HCT116 (cell line): ENCODE results near the gene PDZD8. TPM values are rescaled to one million over a fixed set of nuclear protein-coding genes. Genes with fewer than 3 reads are reported as not detected.

ENCODE experiments used
- ATAC-seq: fragments of 200-7000 bp; cut with Tn5 transposase; 2 replicates; pipeline ENCODE4 v1.9.1; 2020; ENCODE audit warnings: mild to moderate bottlenecking, moderate library complexity
- BruUV-seq: library from RNA; stranded (reverse); fragments of 400-500 nt; replicated peaks from 2 replicates; lab custom pipeline; 2021; lab: Mats Ljungman, UMichigan
- CTCF ChIA-PET: fragments of 300-600 bp; sonication (Branson Sonifier 250); formaldehyde crosslinking; loops from one replicate; lab custom pipeline; 2021; ENCODE audit warnings: antibody characterized with exemption; lab: Charles Lee
- POLR2A ChIA-PET: fragments of 300-600, 350-600 bp; sonication (Branson Sonifier 250); formaldehyde crosslinking; loops from one replicate; lab custom pipeline; 2021; ENCODE audit warnings: antibody characterized with exemption; lab: Charles Lee
- RAD21 ChIA-PET, 2 experiments: fragments of 300-600 bp; sonication (Branson Sonifier 250); formaldehyde crosslinking; loops; one replicate each; lab custom pipeline; 2023; ENCODE audit warnings: low total read pairs in 2 of 2; ENCODE audit not compliant: uncharacterized antibody in 2 of 2, unreplicated experiment in 2 of 2, low non-redundant PET in 1 of 2; lab: Charles Lee
- DNase-seq: peaks from one replicate; pipeline ENCODE4 v3.0.0-alpha.2; 2010; ENCODE audit warnings: low read depth, low spot score
- H2AFZ ChIP-seq: fragments of 200-600 bp; shearing (Covaris generic), sonication (generic); 2 replicates; pipeline ENCODE4 v1.6.1; 2017; ENCODE audit warnings: low read depth, mixed run types, mixed read lengths, antibody characterized with exemption, low read length; ENCODE audit not compliant: poor library complexity, severe bottlenecking
- H3K27ac ChIP-seq: 2 replicates; pipeline ENCODE4 v1.5.1; 2012; ENCODE audit warnings: low read depth, low read length
- H3K27me3 ChIP-seq: fragments of 200-600 bp; sonication (generic); 2 replicates; pipeline ENCODE4 v1.6.1; 2016; ENCODE audit warnings: mixed run types, low read length, mixed read lengths; ENCODE audit not compliant: insufficient read depth
- H3K36me3 ChIP-seq, 2 experiments: fragments of 200-500 bp in 1 of 2; fragments of 200-600 bp in 1 of 2; sonication (Bioruptor generic) in 1 of 2; sonication (generic) in 1 of 2; 2 replicates each; pipeline versions ENCODE4 v1.5.1 to v1.6.1; 2014 to 2016; ENCODE audit warnings: low read length in 2 of 2, inconsistent platforms in 1 of 2, mixed read lengths in 1 of 2, mixed run types in 1 of 2; ENCODE audit not compliant: insufficient read depth in 2 of 2, control insufficient read depth in 1 of 2
- H3K4me1 ChIP-seq, 2 experiments: fragments of 200-600 bp in 1 of 2; sonication (generic) in 1 of 2; 2 replicates each; pipeline versions ENCODE4 v1.5.1 to v1.6.1; 2012 to 2017; ENCODE audit warnings: low read length in 2 of 2, inconsistent platforms in 1 of 2, mild to moderate bottlenecking in 1 of 2, mixed read lengths in 1 of 2, mixed run types in 1 of 2, moderate library complexity in 1 of 2; ENCODE audit not compliant: insufficient read depth in 2 of 2, control insufficient read depth in 1 of 2
- H3K4me2 ChIP-seq: fragments of 200-600 bp; sonication (generic); 2 replicates; pipeline ENCODE4 v1.6.1; 2017; ENCODE audit warnings: mixed run types, low read length, mixed read lengths
- H3K4me3 ChIP-seq, 2 experiments: fragments of 200-600 bp in 1 of 2; sonication (generic) in 1 of 2; replicated peaks in 1 of 2; 2 replicates each; pipeline ENCODE4 v1.5.1; 2011 to 2016; ENCODE audit warnings: low read length in 2 of 2, control low read depth in 1 of 2, low read depth in 1 of 2, mild to moderate bottlenecking in 1 of 2, mixed read lengths in 1 of 2, mixed run types in 1 of 2
- H3K79me2 ChIP-seq: fragments of 200-600 bp; sonication (generic); 2 replicates; pipeline ENCODE4 v1.6.1; 2017; ENCODE audit warnings: mild to moderate bottlenecking, mixed run types, low read length, moderate library complexity, mixed read lengths; ENCODE audit not compliant: insufficient read depth
- H3K9ac ChIP-seq: fragments of 200-600 bp; sonication (generic); 2 replicates; pipeline ENCODE4 v1.6.1; 2016; ENCODE audit warnings: low read length, mixed read lengths
- H3K9me2 ChIP-seq: fragments of 200-600 bp; sonication (generic), shearing (Covaris generic); 2 replicates; pipeline ENCODE4 v1.6.1; 2017; ENCODE audit warnings: mixed run types, mild to moderate bottlenecking, moderate library complexity; ENCODE audit not compliant: insufficient read depth
- H3K9me3 ChIP-seq, 2 experiments: fragments of 200-500 bp in 1 of 2; fragments of 200-600 bp in 1 of 2; sonication (Bioruptor generic) in 1 of 2; sonication (generic) in 1 of 2; 2 replicates each; pipeline ENCODE4 v1.6.1; 2014 to 2017; ENCODE audit warnings: low read length in 2 of 2, mixed read lengths in 2 of 2, inconsistent platforms in 1 of 2, low read depth in 1 of 2, mild to moderate bottlenecking in 1 of 2, mixed run types in 1 of 2, moderate library complexity in 1 of 2; ENCODE audit not compliant: control insufficient read depth in 1 of 2, insufficient read depth in 1 of 2
- H4K20me1 ChIP-seq: fragments of 200-600 bp; sonication (generic), shearing (Covaris generic); 2 replicates; pipeline ENCODE4 v1.6.1; 2017; ENCODE audit warnings: mixed run types, mild to moderate bottlenecking, moderate library complexity; ENCODE audit not compliant: insufficient read depth
- CEBPB ChIP-seq: IDR thresholded peaks from 2 replicates; pipeline ENCODE4 v1.6.1; 2012; ENCODE audit warnings: low read depth
- CTCF ChIP-seq, 3 experiments: fragments of 200-600 bp in 1 of 3; sonication (generic) in 1 of 3; IDR thresholded peaks in 2 of 3; conservative IDR thresholded peaks in 1 of 3; 2 replicates each; pipeline ENCODE4 v1.5.1; 2012 to 2017; ENCODE audit warnings: low read depth in 2 of 3, low read length in 2 of 3, antibody characterized with exemption in 1 of 3, borderline replicate concordance in 1 of 3, control low read depth in 1 of 3, mild to moderate bottlenecking in 1 of 3, mixed read lengths in 1 of 3, mixed run types in 1 of 3, moderate library complexity in 1 of 3; ENCODE audit not compliant: insufficient read depth in 1 of 3
- EGR1 ChIP-seq: IDR thresholded peaks from 2 replicates; pipeline ENCODE4 v1.6.1; 2012; ENCODE audit warnings: low read depth
- FOSL1 ChIP-seq: IDR thresholded peaks from 2 replicates; pipeline ENCODE4 v1.6.1; 2012; ENCODE audit warnings: low read depth
- JUND ChIP-seq: IDR thresholded peaks from 2 replicates; pipeline ENCODE4 v1.6.1; 2012
- ZNF274 ChIP-seq: fragments of 200-500 bp; sonication (Bioruptor generic); IDR thresholded peaks from 2 replicates; pipeline ENCODE4 v1.6.1; 2014; ENCODE audit warnings: mild to moderate bottlenecking, low read depth, low read length, inconsistent platforms
- intact Hi-C: fragments of 100-400 bp; cut with micrococcal nuclease; formaldehyde crosslinking; loops from 2 replicates; pipeline ENCODE4 v1.10.0; 2022
- total RNA-seq: library from RNA; stranded (reverse); gene quantifications from one replicate; pipeline ENCODE4 v1.2.1, GENCODE V29; 2021; ENCODE audit not compliant: unreplicated experiment
- TF ChIP-seq, protein P1 (sequence below): IDR thresholded peaks from 2 replicates; pipeline ENCODE4 v1.6.1; 2012; ENCODE audit warnings: low read depth
- TF ChIP-seq, protein P2 (sequence below): IDR thresholded peaks from 2 replicates; pipeline ENCODE4 v1.6.1; 2012

PDZD8 gene
- total RNA-seq, 1 experiment from 2014 or later, result 61.7 TPM

DNA sequence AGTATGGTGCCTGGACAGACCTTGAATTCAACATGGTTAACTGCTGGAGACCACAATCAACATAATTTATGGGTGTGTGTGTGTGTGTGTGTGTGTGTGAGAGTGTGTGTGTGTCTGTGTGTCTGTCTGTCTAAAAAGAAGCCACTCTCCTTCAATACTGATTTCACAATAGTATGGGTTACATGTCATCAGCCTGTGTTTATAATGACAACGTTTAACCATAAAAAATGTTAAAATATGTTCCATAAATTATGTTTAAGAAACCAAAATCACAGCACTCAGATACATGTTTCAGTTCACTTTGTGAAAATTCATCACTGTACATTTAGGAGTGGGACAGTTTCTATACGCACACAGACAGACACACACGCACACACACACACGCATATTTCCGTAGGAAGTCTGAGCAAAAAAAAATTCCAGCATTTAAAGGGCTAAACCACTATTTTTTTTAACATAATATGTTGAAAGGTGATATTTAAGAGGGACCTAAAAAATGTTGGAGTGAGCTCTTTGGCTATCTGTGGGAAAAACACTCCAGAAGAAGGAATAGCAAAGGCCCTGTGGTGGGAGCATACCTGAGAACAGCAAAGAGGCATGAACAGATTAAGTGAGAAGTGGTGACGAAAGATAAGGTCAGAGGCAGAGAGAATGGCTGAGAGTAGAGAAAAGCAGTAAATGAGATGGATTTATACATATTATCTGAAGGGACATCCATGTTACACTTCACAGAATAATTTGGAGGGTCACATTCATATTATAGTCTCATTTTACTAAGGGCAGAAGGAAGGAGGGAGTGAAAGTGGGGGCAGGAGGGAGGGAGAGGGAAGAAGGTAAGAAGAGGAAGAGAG lies 10.9 kb downstream of the PDZD8 start:
- peaks cover 66 to 69% of the 10 kb centered on the region in 2 experiments for H3K4me1 ChIP-seq
- ChIA-PET POLR2A (no interaction called here), CTCF (no interaction called here), RAD21 (no interaction called here)
- H3K9me3 ChIP-seq, result no peaks in the 10 kb centered on the region
- no peak overlapping the region for H3K4me2 ChIP-seq
- peaks cover 56% of the 10 kb centered on the region; the same call in 1 of the 2 replicates for H4K20me1 ChIP-seq
- no peaks in the 10 kb centered on the region for H3K9me2 ChIP-seq
- TF ChIP-seq, protein P1, sequence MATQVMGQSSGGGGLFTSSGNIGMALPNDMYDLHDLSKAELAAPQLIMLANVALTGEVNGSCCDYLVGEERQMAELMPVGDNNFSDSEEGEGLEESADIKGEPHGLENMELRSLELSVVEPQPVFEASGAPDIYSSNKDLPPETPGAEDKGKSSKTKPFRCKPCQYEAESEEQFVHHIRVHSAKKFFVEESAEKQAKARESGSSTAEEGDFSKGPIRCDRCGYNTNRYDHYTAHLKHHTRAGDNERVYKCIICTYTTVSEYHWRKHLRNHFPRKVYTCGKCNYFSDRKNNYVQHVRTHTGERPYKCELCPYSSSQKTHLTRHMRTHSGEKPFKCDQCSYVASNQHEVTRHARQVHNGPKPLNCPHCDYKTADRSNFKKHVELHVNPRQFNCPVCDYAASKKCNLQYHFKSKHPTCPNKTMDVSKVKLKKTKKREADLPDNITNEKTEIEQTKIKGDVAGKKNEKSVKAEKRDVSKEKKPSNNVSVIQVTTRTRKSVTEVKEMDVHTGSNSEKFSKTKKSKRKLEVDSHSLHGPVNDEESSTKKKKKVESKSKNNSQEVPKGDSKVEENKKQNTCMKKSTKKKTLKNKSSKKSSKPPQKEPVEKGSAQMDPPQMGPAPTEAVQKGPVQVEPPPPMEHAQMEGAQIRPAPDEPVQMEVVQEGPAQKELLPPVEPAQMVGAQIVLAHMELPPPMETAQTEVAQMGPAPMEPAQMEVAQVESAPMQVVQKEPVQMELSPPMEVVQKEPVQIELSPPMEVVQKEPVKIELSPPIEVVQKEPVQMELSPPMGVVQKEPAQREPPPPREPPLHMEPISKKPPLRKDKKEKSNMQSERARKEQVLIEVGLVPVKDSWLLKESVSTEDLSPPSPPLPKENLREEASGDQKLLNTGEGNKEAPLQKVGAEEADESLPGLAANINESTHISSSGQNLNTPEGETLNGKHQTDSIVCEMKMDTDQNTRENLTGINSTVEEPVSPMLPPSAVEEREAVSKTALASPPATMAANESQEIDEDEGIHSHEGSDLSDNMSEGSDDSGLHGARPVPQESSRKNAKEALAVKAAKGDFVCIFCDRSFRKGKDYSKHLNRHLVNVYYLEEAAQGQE, result no peak
- no peak for TF ChIP-seq FOSL1
- no peak for TF ChIP-seq CTCF (IDR thresholded peaks at IDR 0.05 in 2 of 3, conservative IDR thresholded peaks at IDR 0.05 in 1 of 3; ENCODE audit: borderline replicate concordance in 1 of 3, insufficient read depth in 1 of 3, low read depth in 2 of 3, low read length in 2 of 3)
- TF ChIP-seq CEBPB, result 0 out of 2 replicates have a peak, but pooled peaks have one; percentile 11
- no peak for TF ChIP-seq EGR1
- TF ChIP-seq, protein P2, sequence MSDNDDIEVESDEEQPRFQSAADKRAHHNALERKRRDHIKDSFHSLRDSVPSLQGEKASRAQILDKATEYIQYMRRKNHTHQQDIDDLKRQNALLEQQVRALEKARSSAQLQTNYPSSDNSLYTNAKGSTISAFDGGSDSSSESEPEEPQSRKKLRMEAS, result no peak
- no peak for TF ChIP-seq ZNF274
- no peak for TF ChIP-seq JUND
- H3K27ac ChIP-seq, result no peak overlapping the region
- no peaks in the 10 kb centered on the region for H3K36me3 ChIP-seq
- BruUV-seq, result no TSS peak
- no peak overlapping the region for H3K4me3 ChIP-seq
- H2AFZ ChIP-seq, result no peak overlapping the region
- ATAC-seq (no peak), DNase-seq (no peak)
- intact Hi-C loops, result no loop called here
- no peaks in the 10 kb centered on the region for H3K27me3 ChIP-seq
- H3K9ac ChIP-seq, result no peak overlapping the region
- peaks cover 100% of the 10 kb centered on the region for H3K79me2 ChIP-seq
